ENCODE results near the gene SPACDR.
"Not testable (repeated sequence)": the region's sequence is repeated elsewhere in the genome, so short reads cannot be mapped to it uniquely, and the experiment has no call there.

DNA sequence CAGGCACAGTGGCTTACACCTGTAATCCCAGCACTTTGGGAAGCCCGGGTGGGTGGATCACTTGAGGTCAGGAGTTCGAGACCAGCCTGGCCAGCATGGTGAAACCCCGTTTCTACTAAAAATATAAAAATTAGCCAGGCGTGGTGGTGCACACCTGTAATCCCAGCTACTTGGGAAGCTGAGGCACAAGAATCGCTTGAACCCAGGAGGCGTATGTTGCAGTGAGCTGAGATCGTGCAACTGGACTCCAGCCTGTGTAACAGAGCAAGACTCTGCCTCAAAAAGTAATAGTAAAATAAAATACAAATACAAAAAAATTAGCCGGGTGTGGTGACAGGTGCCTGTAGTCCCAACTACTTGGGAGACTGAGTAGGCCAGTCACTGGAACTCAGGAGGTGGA lies 25.3 kb downstream of the SPACDR start:
- TF ChIP-seq, protein P1, sequence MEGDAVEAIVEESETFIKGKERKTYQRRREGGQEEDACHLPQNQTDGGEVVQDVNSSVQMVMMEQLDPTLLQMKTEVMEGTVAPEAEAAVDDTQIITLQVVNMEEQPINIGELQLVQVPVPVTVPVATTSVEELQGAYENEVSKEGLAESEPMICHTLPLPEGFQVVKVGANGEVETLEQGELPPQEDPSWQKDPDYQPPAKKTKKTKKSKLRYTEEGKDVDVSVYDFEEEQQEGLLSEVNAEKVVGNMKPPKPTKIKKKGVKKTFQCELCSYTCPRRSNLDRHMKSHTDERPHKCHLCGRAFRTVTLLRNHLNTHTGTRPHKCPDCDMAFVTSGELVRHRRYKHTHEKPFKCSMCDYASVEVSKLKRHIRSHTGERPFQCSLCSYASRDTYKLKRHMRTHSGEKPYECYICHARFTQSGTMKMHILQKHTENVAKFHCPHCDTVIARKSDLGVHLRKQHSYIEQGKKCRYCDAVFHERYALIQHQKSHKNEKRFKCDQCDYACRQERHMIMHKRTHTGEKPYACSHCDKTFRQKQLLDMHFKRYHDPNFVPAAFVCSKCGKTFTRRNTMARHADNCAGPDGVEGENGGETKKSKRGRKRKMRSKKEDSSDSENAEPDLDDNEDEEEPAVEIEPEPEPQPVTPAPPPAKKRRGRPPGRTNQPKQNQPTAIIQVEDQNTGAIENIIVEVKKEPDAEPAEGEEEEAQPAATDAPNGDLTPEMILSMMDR (IDR thresholded peaks at IDR 0.05), result not testable (repeated sequence)
- TF ChIP-seq EP300 (IDR thresholded peaks at IDR 0.05), result not testable (repeated sequence)
